Pulmonary artery endothelial cell (primary cell): Measurements from ENCODE around the gene RAD23A. TPM values are rescaled to one million over a fixed set of nuclear protein-coding genes. Genes with fewer than 3 reads are reported as not detected.
"Not testable (repeated sequence)": the region's sequence is repeated elsewhere in the genome, so short reads cannot be mapped to it uniquely, and the experiment has no call there.

Experiments
- DNase-seq: peaks from one replicate; pipeline ENCODE4 v3.0.0-alpha.2; 2011; ENCODE audit warnings: low read depth, low spot score
- total RNA-seq: library from RNA; depleted of rRNA; stranded (reverse); fragments of >200 nt; gene quantifications from 2 replicates; pipeline ENCODE4 v1.2.3, GENCODE V29; 2014

Gene RAD23A
- total RNA-seq, 1 donor from 2014 or later: 81.2 TPM

DNA sequence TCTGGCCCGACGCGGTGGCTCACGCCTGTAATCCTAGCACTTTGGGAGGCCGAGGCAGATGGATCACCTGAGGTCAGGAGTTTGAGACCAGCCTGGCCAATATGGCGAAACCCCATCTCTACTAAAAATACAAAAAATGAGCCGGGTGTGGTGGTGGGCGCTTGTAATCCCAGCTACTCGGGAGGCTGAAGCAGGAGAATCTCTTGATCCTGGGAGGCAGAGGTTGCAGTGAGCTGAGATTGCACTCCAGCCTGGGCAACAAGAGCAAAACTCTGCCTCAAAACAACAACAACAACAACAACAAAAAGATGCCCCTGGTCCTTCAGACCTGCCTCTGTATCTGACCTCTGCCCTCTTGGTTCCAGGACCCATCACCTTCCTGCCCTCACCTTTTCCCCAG is 9.9 kb downstream of the RAD23A start:
- DNase-seq: not testable (repeated sequence)

DNA sequence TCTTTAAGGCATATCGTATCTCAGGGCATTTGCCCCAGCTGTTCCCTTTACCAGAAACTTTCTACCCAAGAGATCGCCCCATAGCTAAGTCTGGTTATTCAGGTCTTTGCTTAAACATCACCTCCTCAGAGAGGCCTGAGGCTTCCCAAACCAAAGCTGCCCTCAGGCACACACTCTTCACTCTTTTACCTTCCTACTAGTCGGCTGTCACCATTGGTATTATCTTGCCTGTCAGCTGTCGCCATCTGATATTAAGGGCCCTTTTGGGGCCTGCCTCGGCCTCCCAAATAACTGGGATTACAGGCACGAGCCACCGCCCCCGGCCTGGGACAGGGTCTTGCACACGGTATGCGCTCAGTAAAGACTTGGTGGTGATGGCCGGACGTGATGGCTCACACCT is 10.3 kb downstream of the RAD23A start:
- DNase-seq: no peak

DNA sequence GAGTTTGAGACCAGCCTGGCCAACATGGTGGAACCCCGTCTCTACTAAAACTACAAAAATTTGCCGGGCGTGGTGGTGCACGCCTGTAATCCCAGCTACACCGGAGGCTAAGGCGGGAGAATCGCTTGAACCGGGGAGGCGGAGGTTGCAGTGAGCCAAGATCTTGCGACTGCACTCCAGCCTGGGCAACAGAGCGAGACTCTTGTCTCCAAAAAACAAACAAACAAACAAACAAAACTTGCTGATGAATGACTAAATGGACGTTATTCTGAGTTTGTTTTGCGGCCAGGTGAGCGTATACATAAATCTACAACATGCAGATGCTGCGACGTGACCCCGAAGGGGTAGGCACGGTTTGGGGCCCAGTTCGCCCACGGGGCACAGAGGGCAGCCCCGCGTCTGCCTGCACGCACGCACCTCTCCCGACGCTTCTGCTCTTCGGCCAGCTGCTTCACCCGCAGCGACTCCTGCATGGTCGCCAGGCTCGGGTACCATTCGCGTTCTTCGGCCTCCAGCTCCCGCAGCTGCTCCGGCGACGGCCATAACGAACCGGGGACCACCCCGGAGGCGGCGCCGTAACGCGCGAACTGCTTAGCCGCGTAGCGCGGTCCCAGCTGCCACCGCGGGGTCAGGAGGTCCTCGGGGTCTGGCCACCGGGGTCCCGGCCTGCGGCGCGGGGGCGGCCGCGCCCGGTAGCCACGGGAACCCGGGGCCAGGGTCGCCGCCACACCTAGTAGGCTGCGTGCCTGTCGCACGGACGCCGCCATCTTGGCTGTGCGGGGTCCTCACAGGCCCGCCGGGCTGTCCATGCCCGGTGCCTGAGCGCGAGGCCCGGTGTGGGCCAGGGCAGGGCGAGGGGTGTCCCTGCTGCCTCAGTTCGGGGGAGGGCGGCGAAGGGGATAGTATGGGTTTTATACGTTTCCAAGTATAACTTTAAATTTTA is 11.1 kb downstream of the RAD23A start, which contains the start of gene GADD45GIP1:
Gene GADD45GIP1, minus strand, starts transcription at position 778 of the 943 bp plus-strand sequence. Its CDS starts 11 bp downstream, at position 767.
- DNase-seq: no peak

DNA sequence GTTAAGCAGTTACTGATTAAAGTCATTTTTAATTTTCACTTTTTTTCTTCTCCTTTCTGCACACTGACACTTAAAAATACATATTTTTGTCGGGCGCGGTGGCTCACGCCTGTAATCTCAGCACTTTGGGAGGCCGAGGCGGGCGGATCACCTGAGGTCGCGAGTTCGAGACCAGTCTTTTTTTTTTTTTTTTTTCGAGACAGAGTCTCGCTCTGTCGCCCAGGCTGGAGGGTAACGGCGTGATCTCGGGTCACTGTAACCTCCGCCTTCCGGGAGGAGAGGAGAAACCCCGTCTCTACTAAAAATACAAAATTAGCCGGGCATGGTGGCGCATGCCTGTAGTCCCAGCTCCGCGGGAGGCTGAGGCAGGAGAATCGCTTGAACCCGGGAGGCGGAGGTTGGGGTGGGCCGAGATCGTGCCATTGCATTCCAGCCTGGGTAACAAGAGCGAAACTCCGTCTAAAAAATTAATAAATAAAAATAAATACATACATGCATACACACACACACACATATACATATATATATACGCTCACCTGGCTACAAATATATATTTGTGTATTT is 11.8 kb downstream of the RAD23A start:
- DNase-seq: not testable (repeated sequence)

DNA sequence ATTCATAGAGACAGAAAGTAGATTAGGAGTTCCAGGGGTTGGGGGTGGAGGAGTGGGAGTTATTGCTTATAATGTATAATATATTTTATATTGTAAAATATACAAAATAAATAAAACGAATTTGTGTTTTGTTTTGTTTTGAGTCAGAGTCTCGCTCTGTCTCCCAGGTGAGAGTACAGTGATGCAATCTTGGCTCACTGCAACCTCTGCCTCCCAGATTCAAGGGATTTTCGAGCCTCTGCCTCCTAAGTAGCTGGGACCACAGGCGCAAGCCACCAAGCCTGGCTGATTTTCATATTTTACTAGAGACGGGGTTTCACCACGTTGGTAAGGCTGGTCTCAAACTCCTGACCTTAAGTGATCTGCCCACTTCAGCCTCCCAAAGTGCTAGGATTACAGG is 13.8 kb downstream of the RAD23A start:
- no peak for DNase-seq

DNA sequence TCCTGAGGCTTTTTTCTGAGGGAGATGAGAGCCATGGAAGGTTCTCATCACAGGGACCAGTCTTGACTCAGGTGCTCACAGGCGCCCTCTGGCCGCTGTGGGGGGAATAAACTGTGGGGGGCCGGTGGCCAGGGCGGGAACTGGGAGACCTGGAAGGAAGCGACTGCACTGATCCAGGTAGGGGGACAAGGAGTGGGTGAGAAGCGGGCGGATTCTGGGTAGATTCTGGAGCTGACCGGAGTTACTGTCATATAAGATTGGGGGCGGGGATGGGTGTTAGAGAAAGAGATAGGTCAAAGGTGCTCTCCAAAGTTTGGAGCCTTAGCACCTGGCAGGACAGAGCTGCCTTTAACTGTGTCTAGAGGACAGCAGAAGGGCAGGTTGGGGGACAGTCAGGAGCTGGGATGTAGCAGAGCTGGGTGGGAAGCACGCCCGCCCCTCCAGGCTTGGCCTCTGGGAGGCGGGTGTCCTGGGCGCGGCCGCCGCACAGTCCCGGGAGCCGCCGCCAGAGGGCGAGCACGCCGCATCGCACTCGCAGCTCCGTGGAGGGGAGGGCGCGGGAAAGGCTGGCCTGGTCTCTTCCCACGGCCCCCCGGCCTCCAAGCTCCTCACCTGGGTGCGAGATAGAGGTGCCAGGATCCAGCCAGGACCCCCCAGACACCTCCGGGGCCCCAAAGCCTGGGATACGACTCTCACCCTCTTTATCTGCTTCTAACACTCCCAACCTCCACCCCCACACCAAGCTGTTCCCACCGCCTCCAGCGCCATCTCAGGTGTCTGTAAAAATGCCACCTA is 19.6 kb downstream of the RAD23A start:
- no peak for DNase-seq

DNA sequence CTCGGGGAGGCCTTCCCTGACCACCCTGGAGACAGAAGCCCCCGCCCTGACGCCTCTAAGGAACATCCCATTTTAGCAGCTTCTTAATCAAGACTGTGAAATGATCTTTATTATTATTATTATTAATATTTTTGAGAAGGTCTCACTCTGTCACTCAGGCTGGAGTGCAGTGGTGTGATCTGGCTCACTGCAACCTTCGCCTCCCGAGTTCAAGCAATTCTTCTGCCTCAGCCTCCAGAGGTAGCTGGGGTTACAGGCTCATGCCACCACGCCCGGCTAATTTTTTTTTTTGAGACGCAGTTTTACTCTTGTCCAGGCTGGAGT is 20.1 kb downstream of the RAD23A start:
- no peak for DNase-seq

DNA sequence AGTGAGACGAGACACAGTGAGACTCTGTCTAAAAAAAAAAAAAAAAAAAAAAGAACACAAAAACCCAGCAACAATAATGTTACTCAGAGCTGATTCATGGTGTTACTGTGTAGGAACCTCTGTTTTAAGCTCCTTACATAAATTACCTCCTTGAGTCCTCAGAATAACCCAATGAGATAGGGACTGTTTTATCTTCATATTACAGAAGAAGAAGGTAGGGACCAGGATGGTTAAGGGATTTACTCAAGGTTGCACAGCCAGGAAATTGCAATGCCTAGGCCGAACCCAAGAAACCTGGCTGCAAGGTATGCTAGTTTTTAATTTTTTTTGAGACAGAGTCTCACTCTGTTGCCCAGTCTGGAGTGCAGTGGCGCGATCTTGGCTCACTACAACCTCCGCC is 22.2 kb downstream of the RAD23A start:
- DNase-seq: no peak

DNA sequence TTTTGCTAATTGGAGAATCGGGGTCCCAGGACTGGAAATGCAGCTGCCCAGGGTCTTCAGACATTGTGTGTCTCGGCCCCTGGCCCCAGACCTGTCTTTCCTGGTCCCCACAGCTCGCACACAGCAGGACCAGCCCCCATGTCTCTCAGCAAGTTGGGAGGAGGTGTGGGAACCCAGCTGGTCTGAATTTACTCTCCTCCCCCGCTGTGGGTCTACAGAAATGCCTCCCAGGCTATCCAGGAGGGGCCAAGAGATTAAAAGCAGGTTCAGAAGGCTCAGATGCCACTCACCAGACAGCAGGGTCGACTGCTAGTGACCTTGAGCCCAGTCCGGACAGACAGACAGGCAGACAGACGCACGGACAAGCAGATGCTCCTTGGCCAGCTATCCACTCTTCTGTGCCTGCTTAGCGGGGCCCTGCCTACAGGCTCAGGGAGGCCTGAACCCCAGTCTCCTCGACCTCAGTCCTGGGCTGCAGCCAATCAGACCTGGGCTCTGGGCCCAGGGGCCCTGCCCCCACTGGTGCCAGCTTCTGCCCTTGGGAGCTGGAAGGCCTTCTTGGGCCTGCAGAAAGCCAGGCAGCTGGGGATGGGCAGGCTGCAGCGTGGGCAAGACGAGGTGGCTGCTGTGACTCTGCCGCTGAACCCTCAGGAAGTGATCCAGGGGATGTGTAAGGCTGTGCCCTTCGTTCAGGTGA is 23.8 kb downstream of the RAD23A start, which contains the start of gene DAND5:
Gene DAND5, plus strand, starts transcription at position 285 of the 697 bp plus-strand sequence. Its CDS starts 85 bp downstream, at position 370.
- DNase-seq: no peak

DNA sequence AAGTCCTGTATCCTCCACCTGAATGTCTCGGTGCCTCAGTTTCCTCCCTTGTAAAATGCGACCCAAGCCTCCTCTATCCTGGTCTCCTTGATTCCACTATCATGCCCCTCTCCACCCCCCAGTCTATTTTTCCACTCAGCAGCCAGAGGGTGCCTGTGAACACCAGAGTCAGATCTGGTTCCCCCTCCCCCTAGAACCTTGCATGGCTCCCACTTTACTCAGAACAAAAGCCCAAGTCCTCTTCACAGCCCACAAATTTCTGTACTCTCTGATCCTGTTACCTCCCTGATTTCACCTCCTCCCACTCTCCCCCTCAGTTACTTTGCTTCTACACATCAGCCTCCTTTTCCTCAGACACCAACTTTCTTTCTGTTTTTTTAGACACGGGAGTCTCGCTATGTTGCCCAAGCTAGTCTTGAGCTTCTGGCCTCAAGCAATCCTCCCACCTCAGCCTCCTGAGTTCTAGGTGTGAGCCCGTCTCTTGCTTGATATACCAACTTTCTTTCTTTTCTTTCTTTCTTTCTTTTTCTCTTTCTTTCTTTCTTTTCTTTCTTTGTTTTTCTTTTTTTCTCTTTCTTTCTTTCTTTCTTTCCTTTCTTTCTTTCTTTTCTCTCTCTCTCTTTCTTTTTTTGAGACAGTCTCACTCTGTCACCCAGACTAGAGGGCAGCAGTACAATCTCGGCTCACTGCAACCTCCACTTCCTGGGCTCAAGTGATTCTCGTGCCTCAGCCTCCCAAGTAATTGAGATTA is 24.6 kb downstream of the RAD23A start:
- no peak for DNase-seq

DNA sequence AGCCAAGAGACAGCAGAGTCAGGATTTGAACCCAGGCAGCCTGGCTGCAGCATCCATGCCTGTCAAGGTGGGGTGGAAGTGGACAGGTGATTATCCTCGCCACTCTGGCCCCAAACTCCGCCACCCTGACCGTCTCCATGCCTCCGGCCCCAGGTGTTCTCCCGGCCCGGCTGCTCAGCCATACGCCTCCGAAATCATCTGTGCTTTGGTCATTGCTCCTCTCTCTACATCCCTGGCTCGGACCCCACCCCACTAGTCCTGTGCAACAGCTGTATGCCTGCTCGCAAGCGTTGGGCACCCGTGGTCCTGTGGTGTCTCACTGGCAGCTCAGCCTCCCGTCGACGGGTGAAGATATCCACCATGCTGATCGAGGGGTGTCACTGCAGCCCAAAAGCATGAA is 27.6 kb downstream of the RAD23A start:
- no peak for DNase-seq

DNA sequence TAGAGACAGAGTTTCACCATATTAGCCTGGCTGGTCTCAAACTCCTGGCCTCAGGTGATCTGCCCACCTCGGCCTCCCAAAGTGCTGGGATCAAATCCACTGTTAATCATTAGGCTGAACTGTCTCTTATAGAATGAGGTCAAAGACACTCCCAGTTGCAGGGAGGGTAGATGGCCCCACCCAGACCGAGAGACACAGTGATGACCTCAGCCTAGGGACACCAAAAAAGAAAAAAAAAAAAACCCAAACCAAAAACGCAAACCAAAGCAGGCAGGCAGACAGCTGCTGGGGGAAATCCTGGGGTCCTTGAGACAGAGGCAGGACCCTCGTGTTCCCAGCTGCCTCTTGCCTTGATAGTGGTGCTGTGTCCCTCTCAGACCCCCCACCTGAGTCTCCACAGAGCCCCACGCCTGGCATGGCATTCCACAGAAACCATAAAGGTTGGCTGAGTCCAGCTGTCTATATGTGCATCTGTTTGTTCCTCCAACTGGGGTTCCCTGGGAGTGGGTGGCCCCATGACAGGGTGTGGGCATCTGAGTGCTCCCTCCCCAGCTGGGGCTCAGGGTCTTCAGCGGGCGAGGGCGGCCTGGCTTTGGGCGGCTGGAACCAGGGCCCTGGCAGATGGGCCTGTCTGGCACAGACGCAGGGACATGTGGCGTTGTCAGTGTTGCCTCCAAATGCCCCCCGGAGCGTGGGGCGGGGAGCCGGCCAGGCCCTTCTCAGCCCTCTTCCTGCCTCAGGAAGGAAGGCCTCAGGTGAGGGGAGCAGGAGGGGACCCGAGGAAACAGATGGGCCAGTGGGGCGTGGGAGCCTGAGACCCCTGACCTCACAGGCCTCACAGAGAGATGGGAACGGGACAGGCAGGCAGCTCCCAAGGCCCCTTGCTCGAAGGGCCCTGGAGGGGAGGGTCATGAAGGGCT is 28.9 kb downstream of the RAD23A start:
- no peak for DNase-seq

DNA sequence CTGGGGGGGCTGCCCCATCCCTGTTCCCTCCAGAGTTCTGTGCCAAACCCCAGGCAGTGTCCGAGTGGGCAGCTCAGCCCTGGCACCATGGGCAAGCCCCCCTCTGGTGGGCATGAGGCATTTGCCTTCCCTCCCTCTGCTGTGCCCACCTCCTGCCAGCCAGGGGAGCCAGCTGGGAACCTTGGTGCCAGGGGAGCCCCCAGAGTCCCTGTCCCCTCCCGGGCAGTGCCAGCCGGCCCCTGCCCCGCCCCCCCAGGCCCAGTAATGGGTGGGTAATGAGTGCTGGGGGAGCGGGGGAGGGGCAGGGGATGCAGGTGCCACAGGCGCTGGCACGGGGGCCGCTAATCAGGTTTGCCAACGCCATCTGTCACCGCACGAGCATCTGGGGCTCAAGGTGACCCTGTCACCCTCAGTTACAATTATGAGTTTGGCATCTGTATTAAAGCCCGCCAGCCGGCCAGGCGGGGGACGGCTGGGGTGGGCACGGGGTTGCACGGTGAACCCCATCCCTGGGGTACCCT is 29.6 kb downstream of the RAD23A start:
- no peak for DNase-seq

DNA sequence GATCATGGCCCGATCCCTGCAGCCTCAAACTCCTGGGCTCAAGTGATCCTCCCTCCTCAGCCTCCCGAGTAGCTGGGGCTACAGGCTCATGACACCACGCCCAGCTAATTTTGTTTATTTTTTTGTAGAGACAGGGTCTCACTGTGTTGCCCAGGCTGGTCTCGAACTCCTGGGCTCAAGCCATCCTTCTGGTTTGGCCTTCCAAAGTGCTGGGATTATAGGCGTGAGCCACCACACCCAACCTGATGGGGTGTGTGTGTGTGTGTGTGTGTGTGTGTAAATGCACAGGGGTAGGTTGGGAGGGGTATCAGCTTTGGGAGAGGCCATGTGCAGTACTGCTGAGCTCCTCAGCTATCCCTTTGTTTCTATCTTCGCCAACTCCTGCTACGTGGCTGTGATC is 30.4 kb downstream of the RAD23A start:
- DNase-seq: not testable (repeated sequence)

DNA sequence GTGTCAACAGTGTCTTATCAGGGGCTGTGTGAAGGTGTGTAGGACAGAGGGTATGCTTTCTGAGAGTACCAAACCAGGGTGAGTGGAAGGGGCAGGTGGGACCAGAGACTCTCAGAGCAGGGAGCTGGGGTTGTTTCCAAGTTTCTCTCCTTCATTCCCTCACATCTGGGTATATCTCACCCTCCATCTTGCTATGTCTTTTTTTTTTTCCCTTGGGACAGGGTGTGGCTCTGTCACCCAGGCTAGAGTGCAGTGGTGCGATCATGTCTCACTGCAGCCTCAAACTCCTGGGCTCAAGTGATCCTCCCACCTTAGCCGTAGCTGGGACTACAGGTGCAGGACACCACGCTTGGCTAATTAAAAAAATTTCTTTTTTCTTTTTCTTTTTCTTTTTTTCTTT is 34.3 kb downstream of the RAD23A start:
- no peak for DNase-seq

DNA sequence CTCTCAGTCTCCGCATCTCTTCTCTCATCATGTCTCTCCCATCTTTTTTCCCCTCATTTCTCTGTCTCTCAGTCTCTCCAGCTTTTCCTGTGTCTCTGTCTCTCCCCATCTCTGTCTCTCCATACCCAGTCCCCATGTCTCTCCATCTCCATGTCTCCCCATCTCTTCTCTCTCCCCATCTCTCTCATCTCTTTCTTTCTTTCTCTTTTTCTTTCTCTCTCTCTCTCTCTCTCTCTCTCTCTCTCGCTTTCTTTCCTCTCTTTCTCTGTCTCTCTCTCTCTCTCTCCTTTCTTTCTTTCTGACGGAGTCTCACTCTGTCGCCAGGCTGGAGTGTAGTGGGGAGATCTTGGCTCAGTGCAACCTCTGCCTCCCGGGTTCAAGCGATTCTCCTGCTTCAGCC is 37.0 kb downstream of the RAD23A start:
- no peak for DNase-seq

DNA sequence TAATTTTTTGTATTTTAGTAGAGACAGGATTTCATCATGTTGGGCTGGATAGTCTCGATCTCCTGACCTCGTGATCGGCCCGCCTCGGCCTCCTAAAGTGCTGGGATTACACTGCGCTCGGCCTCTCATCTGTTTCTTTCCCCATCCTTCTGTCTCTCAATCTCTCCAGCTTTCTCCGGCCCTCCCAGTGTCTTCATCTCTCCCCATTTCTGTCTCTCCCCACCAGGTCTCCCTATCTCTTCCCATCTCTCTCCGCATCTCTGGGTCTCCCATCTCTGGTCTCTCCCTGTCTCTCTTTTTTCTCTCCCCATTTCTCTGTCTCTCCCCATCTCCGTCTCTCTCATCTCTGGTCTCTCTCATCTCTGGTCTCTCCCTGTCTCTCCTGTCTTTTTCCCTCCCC is 37.4 kb downstream of the RAD23A start:
- no peak for DNase-seq

DNA sequence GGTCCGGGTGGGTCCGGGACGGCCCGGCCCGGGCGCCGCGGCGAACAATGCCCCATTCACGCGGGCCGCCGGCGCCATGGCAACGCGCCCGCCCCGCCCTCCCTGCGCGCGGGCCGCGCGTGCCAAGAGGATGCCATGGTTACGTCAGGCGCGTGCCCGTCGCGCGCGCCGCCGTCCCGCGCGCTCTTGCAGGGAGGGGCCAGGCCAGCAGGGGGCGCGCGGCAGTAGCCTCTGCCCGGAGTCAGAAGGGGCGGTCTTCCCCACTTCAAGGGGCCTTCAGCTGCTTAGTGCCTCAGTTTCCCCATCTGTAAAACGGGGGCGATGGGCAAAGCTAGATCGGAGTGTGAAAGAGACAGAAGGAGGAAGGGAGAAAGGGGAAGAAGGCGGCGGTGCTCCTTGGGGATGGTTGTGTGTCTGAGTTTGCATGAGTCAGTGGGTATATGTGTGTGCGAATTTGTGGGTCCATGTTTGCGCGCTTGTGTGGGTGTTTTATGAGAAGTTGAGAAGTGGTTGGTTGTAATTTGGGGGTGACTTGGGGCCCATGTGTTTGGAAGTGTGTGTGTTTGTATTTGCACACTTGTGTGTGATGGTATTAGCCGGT is 38.0 kb downstream of the RAD23A start:
- no peak for DNase-seq

DNA sequence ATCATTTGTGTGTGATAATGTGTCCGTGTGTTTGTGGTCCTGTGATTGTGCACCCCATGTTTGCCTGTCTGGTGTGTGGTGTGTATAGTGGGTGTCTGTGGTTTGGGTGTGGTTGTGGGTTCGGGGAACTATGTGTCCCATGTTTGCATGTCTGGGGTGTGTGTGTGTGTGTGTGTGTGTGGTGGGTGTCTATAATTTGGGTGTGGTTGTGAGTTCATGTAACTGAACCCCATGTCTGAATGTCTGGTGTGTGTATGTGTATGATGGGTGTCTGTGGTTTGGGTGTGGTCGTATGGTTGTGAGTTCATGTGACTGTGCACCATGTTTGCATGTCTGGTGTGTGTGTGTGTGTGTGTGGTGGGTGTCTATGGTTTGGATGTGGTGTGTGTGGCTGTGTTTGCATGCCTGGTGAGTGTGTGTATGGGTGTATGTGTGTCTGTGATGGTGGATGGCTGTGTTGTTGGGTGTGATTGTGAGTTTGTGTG is 38.5 kb downstream of the RAD23A start:
- no peak for DNase-seq
